Thyroid gland (tissue), 4 donors: ENCODE results near the gene CAMTA1.

ENCODE experiments used
- POLR2A ChIP-seq, 2 donors: fragments of 450-650 bp; IDR thresholded peaks; one replicate each; pipeline ENCODE4 v1.6.1; 2017; ENCODE audit warnings: antibody characterized with exemption in 2 of 2, mild to moderate bottlenecking in 2 of 2, moderate library complexity in 1 of 2
- TF ChIP-seq, protein P1 (sequence below), 6 experiments: fragments of 200-600 bp in 3 of 6; fragments of 450-650 bp in 3 of 6; sonication (generic) in 3 of 6; IDR thresholded peaks; one replicate each; pipeline ENCODE4 v1.5.1; 2016 to 2019; ENCODE audit warnings: antibody characterized with exemption in 6 of 6, mild to moderate bottlenecking in 2 of 6, inconsistent platforms in 1 of 6, moderate library complexity in 1 of 6

DNA sequence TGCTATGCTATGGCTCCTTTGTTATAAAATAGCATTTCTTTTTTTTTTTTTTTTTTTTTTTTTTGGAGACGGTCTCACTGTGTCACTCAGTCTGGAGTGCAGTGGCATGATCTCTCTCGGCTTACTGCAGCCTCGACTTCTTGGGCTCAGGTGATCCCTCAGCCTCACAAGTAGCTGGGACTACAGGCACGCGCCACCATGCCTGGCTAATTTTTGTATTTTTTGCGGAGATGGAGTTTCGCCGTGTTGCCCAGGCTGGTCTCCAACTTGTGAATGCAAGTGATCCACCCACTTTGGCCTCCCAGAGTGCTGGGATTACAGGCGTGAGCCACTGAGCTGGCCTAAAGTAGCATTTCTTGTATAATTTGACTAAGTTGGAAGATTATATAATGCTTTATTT, 10.8 kb downstream of the CAMTA1 start:
- TF ChIP-seq, protein P1, sequence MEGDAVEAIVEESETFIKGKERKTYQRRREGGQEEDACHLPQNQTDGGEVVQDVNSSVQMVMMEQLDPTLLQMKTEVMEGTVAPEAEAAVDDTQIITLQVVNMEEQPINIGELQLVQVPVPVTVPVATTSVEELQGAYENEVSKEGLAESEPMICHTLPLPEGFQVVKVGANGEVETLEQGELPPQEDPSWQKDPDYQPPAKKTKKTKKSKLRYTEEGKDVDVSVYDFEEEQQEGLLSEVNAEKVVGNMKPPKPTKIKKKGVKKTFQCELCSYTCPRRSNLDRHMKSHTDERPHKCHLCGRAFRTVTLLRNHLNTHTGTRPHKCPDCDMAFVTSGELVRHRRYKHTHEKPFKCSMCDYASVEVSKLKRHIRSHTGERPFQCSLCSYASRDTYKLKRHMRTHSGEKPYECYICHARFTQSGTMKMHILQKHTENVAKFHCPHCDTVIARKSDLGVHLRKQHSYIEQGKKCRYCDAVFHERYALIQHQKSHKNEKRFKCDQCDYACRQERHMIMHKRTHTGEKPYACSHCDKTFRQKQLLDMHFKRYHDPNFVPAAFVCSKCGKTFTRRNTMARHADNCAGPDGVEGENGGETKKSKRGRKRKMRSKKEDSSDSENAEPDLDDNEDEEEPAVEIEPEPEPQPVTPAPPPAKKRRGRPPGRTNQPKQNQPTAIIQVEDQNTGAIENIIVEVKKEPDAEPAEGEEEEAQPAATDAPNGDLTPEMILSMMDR (IDR thresholded peaks at IDR 0.05) = no peak
- no peak for TF ChIP-seq POLR2A (IDR thresholded peaks at IDR 0.05)
